Hepatocyte (in vitro differentiated cells): Measurements from ENCODE around the gene HOXD10.
A peak's percentile ranks its signal among the peaks of the same experiment; 100 is the strongest.

ENCODE experiments used
- CTCF ChIP-seq: fragments of 200-600 bp; sonication (generic); IDR thresholded peaks from 2 replicates; pipeline ENCODE4 v1.5.1; 2016; ENCODE audit warnings: antibody characterized with exemption, mild to moderate bottlenecking; ENCODE audit not compliant: poor library complexity
- EZH2 ChIP-seq: fragments of 200-600 bp; sonication (generic); IDR thresholded peaks from 2 replicates; pipeline ENCODE4 v1.6.1; 2016; ENCODE audit warnings: antibody characterized with exemption, mild to moderate bottlenecking, borderline replicate concordance

- TF ChIP-seq EZH2 (peak; percentile 86), CTCF (no peak)
Measured at GRCh38 chr2:176130147-176130956, 13.8 kb downstream of the HOXD10 start.
